GM04504 (cell line): ENCODE measurements around the gene NDUFV1.
A peak's percentile ranks its signal among the peaks of the same experiment; 100 is the strongest.

Source experiments
- DNase-seq: peaks from one replicate; pipeline ENCODE4 v3.0.0-alpha.2; 2012; ENCODE audit warnings: low read depth

NDUFV1 gene

GRCh38 chr11:67606492-67607295 is at the start of gene NDUFV1:
Gene NDUFV1 (plus strand): TSS chr11:67606936. CDS start chr11:67607005, 69 bp downstream.
- DNase-seq: peak; percentile 74

DNA sequence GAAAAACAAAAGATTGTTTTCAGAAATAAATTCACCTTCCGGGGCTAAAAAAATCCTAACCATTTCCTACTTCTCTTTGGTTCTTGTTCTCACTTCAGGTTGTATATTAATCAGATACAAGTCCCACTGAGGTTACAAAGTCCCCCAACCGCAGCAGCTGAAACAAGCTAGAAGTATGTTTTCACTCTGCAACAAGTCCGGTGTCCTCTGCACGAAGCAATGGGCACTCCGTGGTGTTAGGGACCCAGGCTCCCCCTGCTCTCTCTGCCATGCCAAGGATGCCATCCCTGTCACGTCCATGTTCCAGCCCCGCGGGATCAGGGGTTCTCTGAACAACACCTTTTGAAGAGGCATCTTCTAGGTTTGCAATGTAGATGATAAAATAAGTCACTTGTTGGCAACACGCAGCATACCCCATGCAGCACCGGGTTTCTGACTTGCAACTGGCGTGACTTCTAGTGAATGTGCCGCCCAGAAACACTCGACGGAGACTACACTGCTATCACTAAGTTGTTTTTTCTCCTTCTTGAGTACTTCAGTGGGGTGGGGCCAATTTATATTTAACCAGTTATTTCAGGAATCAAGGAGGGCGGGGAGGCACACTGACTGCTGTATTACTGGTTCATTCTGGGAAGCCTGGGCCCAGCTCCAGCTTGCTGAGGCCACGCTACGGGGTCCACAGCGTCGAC is 48.5 kb upstream of the NDUFV1 start:
- DNase-seq: no peak

DNA sequence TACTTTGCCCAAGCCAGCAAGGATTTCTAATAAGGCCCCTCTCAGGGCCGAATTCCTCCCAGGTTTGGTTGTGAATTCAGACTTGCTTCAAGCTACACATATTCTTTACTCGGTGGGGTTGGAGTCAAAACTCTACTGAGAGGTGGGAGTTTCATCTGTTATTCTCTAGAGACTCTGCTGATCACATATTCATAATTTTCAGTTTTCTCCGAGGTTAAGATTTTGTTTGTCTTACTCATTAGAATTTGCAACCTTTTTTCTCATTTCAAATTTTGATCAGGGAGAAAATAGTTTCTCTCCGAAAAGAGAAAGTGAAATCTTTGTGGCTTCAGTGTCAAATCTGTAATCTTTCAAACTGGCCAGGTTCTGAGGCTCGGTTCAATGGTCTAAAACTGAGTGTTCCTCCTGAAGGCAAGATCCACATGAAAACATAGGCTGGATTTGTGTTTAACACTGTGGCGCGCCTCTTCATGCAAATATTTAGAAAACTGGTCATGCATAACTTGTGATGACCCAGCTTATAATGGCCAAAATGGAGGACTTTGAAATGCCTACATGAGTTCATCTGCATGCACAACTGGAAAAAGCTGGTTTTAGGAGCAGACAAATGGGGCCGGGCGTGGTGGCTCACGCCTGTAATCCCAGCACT is 44.6 kb upstream of the NDUFV1 start:
- DNase-seq: no peak

DNA sequence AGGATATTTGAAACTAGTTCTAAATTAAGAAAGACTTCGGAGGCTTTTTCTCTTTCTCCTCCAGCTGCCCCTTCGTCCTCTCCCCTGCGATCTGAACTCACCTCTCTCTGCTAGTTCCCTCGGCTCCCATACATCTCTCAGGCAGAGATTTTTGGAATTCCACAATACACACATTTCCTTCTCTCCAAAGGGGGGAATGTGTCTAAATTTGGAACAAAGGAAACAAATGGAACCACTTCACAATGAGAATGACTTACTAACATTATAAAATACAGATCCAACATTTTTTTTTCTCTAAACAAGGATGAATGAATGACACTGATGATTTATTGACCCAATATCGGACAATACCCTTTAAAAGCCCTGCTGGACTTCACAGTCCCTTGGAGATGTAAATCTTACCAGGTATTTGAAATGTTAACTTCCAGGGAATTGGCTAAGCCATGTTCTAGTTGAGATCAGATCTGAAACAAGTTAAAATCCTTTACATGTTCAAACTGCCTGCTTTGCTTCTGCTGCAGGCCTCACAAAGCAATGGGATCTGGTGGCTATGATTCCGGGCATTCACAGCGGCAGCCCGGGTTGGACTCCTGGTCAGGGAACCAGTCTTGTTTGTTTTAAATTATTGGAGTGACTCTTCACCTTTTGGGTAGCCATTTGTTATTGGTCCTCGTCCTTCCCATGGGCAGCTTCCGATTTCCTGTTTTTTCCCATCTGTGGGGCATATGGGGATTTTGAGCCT is 43.6 kb upstream of the NDUFV1 start:
- no peak for DNase-seq

- peak; percentile 63 for DNase-seq
These were observed 43.0 kb upstream of the NDUFV1 start for GRCh38 chr11:67563705-67564114.

GRCh38 chr11:67564230-67564629 is 42.5 kb upstream of the NDUFV1 start:
- no peak for DNase-seq

- no peak for DNase-seq
These were observed 35.3 kb upstream of the NDUFV1 start for GRCh38 chr11:67571443-67571842.

GRCh38 chr11:67572305-67572704 is 34.4 kb upstream of the NDUFV1 start:
- no peak for DNase-seq

DNA sequence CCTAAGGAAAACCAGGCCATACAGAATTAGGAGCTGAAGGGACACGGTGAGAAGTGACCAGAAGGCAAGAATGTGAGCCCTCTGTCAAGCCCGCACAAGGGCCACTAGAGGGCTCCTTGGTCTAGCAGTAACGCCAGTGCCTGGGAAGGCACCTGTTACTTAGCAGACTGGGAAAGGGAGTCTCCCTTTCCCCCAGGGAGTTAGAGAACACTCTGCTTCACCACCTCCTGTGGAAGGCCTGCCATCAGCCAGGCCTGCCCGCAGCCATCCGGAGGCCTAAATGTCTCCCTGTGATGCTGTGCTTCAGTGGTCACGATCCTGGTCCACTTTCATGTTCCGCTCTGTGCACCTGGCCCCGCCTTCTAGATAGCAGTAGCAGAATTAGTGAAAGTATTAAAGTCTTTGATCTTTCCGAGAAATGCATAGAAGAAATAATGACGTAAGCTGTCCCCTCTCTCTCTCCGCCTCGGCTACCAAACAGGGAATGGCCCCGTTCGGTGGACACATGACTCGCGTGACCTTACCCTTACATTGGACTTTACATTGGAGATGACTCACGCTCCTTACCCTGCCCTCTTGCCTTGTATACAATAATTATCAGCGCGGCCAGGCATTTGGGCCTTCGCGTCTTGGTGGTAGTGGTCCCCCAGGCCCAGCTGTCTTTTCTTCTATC is 33.9 kb upstream of the NDUFV1 start:
- no peak for DNase-seq

DNA sequence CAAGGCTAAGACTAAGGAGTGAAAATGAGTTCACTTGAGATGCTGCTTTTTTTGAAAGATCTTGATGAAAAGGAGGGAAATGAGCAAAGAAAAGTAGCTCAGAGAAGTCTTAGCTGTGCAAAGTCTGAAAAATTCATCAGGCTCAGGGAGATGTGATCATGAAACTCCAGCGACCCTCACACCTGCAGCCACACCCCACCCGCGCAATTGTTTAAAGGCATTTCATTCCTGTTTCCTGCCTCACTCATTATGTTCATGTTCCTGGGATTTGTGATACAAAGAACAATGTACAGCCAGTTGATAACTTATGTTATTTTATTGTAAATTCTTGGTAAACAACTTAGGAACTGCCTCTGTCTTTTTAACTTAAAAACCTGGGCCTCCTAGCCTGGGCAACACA is 31.8 kb upstream of the NDUFV1 start:
- no peak for DNase-seq

DNA sequence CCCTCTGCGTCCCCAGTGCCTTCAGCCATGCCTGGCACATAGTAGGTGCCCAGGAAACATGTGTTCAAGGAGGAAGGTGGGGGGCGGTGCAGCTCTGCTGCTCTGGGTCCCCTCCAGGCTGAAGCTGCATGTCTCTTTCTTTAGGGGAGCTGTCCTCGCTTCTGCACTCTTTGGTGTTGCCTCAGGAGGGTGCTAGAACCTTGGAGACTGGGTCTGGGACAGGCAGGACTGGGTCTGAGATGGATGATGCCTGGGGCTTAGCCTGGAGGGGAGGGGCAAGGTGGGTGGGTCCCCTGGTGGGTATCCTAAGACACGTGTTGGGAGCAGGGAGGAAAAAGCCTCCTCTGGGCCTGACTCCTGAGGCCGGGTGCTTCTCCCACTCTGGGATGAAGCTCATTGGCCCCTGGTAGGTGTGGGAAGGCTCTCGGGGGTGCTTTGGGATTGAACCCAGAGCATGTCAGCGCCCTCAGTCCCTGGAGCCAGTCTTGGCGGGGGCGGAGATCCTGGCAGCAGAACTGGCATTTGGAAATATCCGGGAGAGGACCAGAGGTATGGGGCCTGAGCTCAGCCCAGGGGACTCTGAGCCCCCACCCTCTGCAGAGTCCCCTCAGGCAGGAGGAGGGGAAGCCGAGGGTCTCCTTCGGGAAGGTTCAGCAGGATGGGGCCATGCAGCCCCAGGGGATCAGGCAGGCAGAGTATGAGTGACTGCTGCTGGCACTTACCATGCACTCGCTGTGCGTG is 29.8 kb upstream of the NDUFV1 start:
- no peak for DNase-seq

GRCh38 chr11:67577951-67578350 is 28.8 kb upstream of the NDUFV1 start:
- no peak for DNase-seq

DNA sequence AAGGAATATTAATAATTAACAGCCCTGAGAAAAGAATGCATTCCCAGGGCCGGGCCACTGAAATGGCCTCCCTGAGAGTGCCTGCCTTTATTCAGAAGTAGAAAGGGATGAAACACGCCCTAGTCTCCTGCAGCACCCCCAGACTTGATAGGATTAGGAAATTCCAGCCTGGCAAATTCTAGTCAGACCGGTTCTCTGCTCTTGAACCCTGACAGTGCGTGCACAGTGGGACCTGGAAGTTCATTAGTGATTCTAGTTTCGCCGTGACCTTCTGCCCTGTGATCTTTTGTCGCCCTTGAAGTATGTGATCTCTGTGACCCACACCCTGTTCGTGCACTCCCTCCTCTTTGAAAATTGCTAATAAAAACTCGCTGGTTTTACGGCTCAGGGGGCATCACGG is 25.3 kb upstream of the NDUFV1 start:
- no peak for DNase-seq

DNA sequence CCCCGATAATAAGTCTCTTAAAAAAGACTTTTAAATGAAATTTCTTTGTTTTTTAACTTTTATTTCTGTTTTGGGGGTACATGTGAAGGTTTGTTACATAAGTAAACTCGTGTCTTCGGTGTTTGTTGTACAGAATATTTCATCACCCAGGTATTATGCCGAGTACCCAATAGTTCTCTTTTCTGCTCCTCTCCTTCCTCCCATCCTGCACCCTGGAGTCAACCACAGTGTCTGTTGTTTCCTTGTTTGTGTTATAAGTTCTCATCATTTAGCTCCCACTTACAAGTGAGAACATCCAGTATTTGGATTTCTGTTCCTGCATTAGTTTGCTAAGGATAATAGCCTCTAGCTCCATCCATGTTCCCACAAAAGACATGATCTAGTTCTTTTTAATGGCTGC is 24.7 kb upstream of the NDUFV1 start:
- DNase-seq: no peak

- peak; percentile 75 for DNase-seq
These were observed 23.2 kb upstream of the NDUFV1 start, which contains the start of gene GSTP1 for GRCh38 chr11:67583247-67584204. Gene GSTP1 (plus strand): TSS chr11:67583812. CDS start chr11:67583844, 32 bp downstream.

- no peak for DNase-seq
These were observed 22.4 kb upstream of the NDUFV1 start for GRCh38 chr11:67584205-67584880.

DNA sequence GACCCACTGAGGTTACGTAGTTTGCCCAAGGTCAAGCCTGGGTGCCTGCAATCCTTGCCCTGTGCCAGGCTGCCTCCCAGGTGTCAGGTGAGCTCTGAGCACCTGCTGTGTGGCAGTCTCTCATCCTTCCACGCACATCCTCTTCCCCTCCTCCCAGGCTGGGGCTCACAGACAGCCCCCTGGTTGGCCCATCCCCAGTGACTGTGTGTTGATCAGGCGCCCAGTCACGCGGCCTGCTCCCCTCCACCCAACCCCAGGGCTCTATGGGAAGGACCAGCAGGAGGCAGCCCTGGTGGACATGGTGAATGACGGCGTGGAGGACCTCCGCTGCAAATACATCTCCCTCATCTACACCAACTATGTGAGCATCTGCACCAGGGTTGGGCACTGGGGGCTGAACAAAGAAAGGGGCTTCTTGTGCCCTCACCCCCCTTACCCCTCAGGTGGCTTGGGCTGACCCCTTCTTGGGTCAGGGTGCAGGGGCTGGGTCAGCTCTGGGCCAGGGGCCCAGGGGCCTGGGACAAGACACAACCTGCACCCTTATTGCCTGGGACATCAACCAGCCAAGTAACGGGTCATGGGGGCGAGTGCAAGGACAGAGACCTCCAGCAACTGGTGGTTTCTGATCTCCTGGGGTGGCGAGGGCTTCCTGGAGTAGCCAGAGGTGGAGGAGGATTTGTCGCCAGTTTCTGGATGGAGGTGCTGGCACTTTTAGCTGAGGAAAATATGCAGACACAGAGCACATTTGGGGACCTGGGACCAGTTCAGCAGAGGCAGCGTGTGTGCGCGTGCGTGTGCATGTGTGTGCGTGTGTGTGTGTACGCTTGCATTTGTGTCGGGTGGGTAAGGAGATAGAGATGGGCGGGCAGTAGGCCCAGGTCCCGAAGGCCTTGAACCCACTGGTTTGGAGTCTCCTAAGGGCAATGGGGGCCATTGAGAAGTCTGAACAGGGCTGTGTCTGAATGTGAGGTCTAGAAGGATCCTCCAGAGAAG is 21.6 kb upstream of the NDUFV1 start:
- no peak for DNase-seq

GRCh38 chr11:67585911-67586310 is 20.8 kb upstream of the NDUFV1 start:
- no peak for DNase-seq
